Chondrocyte (in vitro differentiated cells): ENCODE results near the gene DECR2. TPM values are rescaled to one million over a fixed set of nuclear protein-coding genes. Genes with fewer than 3 reads are reported as not detected.

Experiments
- DNase-seq: peaks from one replicate; pipeline ENCODE4 v3.0.0; 2021; ENCODE audit warnings: mixed read lengths, low spot score
- H3K27ac Mint-ChIP-seq: one replicate; pipeline ENCODE4 v1.8.0; 2021; ENCODE audit warnings: mild to moderate bottlenecking, moderate library complexity, mixed read lengths; ENCODE audit not compliant: unreplicated experiment
- H3K27me3 Mint-ChIP-seq: 2 replicates; pipeline ENCODE4 v1.8.0; 2021; ENCODE audit warnings: low read depth, mixed read lengths
- H3K36me3 Mint-ChIP-seq: 2 replicates; pipeline ENCODE4 v1.8.0; 2021; ENCODE audit warnings: low read depth, mixed read lengths
- H3K4me1 Mint-ChIP-seq: 2 replicates; pipeline ENCODE4 v1.8.0; 2021; ENCODE audit warnings: low read depth, mild to moderate bottlenecking, mixed read lengths
- H3K4me3 Mint-ChIP-seq: one replicate; pipeline ENCODE4 v1.8.0; 2021; ENCODE audit warnings: mild to moderate bottlenecking, moderate library complexity, mixed read lengths; ENCODE audit not compliant: unreplicated experiment
- H3K9me3 Mint-ChIP-seq: 2 replicates; pipeline ENCODE4 v1.8.0; 2021; ENCODE audit warnings: low read depth, mixed read lengths
- CTCF ChIP-seq: fragments of 200-600 bp; sonication (generic); IDR thresholded peaks from 2 replicates; pipeline ENCODE4 v1.5.0; 2021; ENCODE audit warnings: antibody characterized with exemption, mild to moderate bottlenecking, moderate library complexity
- total RNA-seq: library from RNA; stranded (reverse); gene quantifications from 3 replicates; pipeline ENCODE4 v1.2.1, GENCODE V29; 2021

Gene DECR2
- total RNA-seq, 1 donor from 2014 or later, result 25.1 TPM

DNA sequence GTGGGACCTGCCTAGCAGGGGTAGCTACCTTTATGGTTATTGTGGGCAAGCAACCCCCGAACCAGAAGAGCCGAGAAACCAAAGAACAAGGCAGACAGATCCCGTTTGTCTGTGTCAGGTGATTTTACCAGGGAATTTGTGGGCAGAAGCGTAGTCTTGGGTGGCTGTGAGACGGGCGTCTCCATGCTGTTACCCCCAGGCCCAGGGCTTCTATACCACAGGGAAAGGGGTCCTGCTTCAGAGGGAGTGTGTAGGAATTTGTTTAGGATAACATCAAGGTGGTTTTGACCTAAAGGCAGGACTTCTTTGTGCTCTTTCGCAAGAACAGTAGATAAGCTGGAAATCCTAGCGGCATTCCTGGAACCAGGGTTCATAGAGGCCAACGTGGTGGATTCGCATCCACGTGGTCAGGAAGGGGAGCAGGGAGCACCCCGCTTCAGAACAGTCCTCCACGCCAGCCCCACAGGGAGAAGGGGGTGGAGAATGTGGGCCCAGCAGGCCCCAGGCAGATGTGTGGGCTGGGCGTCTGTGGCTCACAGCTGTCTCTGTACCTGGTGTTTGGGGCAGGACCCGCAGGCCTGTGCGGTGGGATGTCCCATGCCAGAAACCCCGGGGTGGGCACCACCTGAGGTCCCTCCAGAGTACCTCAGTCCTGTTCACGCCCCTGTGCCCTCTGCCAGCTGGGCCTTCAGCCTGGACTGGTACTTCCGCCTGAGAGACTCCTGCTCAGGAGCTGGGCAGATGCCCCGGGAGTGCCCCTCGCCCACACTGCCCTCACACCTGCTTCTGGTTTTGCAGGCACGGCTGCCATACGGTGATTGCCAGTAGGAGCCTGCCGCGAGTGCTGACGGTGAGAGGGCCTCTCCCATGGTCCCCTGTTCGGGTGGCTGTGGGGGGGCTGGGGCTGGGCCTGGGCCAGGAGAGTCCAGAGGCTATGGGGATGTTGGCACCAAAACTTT is 4.1 kb downstream of the DECR2 start:
- no peak overlapping the region for H3K4me3 Mint-ChIP-seq

DNA sequence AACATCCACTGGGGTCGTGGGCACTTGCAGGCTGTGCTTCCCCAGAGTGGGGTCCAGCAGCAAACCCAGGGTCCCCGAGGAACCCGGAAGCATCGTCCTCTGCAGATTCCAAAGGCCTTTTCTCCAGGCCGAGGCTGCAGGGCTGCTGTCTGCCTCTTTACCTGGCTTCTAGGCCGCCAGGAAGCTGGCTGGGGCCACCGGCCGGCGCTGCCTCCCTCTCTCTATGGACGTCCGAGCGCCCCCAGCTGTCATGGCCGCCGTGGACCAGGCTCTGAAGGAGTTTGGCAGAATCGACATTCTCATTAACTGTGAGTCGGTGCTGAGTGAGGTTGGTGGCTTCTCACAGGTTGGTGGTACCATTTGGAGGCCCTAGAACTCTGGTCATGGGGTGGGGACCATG is 5.6 kb downstream of the DECR2 start:
- no peak overlapping the region for H3K4me3 Mint-ChIP-seq

More for the DNA sequence above, 4.1 kb downstream of the DECR2 start:
- no peak for TF ChIP-seq CTCF
- peaks cover 1% of the 10 kb centered on the region for H3K36me3 Mint-ChIP-seq
- H3K4me1 Mint-ChIP-seq, result peaks cover 6% of the 10 kb centered on the region
- H3K9me3 Mint-ChIP-seq, result no peaks in the 10 kb centered on the region
- no peaks in the 10 kb centered on the region for H3K27me3 Mint-ChIP-seq
- H3K27ac Mint-ChIP-seq, result no peak overlapping the region
- DNase-seq, result no peak

DNA sequence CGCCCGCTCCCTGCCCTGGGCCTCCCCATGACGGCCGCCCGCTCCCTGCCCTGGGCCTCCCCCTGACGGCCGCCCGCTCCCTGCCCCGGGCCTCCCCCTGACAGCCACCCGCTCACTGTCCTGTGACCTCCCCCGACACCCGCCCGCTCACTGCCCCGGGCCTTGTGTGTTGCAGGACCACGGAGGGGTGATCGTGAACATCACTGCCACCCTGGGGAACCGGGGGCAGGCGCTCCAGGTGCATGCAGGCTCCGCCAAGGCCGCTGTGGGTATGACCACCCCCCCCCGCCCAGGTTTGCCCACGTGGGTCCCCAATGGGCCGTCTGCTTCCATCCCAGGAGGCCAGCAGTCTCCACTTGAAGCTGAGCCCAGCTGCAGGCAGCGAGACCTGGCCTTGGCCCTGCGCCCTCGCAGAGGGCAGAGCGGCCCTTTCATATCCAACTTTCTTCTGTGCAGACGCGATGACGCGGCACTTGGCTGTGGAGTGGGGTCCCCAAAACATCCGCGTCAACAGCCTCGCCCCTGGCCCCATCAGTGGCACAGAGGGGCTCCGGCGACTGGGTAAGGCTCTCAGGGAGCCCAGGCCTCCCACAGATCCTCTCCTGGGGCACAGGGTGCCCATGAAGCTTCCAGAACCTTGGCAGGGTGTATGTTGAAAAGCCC is 9.0 kb downstream of the DECR2 start:
- no peak overlapping the region for H3K27ac Mint-ChIP-seq
- peaks cover 6% of the 10 kb centered on the region for H3K4me1 Mint-ChIP-seq
- no peaks in the 10 kb centered on the region for H3K27me3 Mint-ChIP-seq
- peaks cover 4% of the 10 kb centered on the region for H3K36me3 Mint-ChIP-seq
- DNase-seq, result no peak
- no peaks in the 10 kb centered on the region for H3K9me3 Mint-ChIP-seq
- TF ChIP-seq CTCF, result no peak
- H3K4me3 Mint-ChIP-seq, result no peak overlapping the region

More for the DNA sequence above, 5.6 kb downstream of the DECR2 start:
- H3K4me1 Mint-ChIP-seq, result peaks cover 6% of the 10 kb centered on the region
- H3K36me3 Mint-ChIP-seq, result peaks cover 4% of the 10 kb centered on the region
- no peak overlapping the region for H3K27ac Mint-ChIP-seq
- no peaks in the 10 kb centered on the region for H3K27me3 Mint-ChIP-seq
- DNase-seq, result no peak
- no peak for TF ChIP-seq CTCF
- H3K9me3 Mint-ChIP-seq, result no peaks in the 10 kb centered on the region

DNA sequence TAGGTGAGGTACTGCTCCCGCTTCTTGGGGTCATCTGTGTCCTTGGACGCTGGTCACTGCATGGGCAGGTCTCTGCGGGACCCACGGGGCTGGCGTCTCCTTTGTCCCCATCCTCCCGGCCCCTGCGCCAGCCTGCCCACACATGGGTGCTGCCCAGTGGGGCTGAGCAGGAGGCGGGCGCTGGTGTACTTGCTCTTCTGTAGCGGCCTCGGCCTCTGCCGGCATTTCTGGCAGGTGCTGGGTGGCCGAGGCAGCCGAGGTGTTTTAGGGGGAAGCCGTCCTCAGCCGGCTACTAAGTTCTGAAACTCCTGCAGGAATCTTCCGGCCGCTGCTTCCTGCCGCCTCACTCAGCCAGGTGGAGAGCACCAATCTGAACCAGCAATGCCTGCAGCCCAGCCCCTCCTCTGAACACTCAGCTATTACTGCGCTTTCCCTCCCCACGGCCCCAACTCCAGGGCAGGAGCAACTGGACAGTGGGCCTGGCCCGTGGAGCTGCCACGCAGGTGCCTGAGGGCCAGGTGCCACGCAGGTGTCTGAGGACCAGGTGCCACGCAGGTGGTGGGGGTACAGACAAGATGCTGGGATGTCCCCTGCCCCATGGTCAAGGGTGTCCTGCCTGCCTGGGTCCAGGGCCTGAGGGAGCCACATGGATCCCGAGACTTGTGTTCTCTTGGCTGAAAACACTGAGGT is 10.0 kb downstream of the DECR2 start:
- H3K27ac Mint-ChIP-seq, result no peak overlapping the region
- peaks cover 6% of the 10 kb centered on the region for H3K4me1 Mint-ChIP-seq
- H3K4me3 Mint-ChIP-seq, result no peak overlapping the region
- no peaks in the 10 kb centered on the region for H3K9me3 Mint-ChIP-seq
- H3K36me3 Mint-ChIP-seq, result peaks cover 4% of the 10 kb centered on the region
- no peaks in the 10 kb centered on the region for H3K27me3 Mint-ChIP-seq
- DNase-seq, result no peak
- TF ChIP-seq CTCF, result no peak
